GM18951 (cell line): Measurements from ENCODE around the gene LSM3.

Source experiments
- POLR2A ChIP-seq: IDR thresholded peaks from 4 replicates; pipeline ENCODE4 v1.6.1; 2011; ENCODE audit warnings: mild to moderate bottlenecking; ENCODE audit not compliant: insufficient read length, insufficient read depth; ENCODE audit errors: extremely low read depth
- in situ Hi-C: fragments of 300-500 bp; cut with MboI; formaldehyde crosslinking; loops from one replicate; pipeline ENCODE4 v1.12.0; 2022; ENCODE audit warnings: low sequenced_read_pairs, mixed read lengths, inconsistent platforms; ENCODE audit not compliant: unreplicated experiment

The LSM3 gene

GRCh38 chr3:14138878-14139655, 39.5 kb upstream of the LSM3 start:
- TF ChIP-seq POLR2A, result no peak
- in situ Hi-C loops, result no loop called here

- in situ Hi-C loops, result no loop called here
Observed at GRCh38 chr3:14139771-14140170, 38.8 kb upstream of the LSM3 start.

GRCh38 chr3:14140668-14141067, 37.9 kb upstream of the LSM3 start:
- no peak for TF ChIP-seq POLR2A
- in situ Hi-C loops, result no loop called here

More at GRCh38 chr3:14139771-14140170, 38.8 kb upstream of the LSM3 start:
- TF ChIP-seq POLR2A, result no peak

DNA sequence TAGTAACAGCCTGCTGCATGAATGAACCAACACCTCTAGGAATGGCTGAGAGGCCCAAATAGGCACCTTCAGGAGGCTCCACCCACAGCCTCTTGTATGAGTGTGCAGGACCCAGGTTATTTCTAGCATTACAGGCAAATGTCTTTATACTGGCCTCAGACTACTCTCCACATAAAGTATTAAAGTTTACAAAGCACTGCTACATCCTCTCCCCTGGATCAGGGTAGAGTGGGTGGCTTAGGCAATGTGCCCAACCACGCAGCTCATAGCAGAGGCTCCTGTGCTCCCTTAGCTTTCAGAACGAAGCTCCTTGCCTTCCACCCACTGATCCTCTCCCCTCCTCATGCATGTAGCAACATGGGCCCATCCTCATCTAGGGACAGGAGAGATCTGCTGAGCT, 37.5 kb upstream of the LSM3 start:
- in situ Hi-C loops, result no loop called here
- no peak for TF ChIP-seq POLR2A

DNA sequence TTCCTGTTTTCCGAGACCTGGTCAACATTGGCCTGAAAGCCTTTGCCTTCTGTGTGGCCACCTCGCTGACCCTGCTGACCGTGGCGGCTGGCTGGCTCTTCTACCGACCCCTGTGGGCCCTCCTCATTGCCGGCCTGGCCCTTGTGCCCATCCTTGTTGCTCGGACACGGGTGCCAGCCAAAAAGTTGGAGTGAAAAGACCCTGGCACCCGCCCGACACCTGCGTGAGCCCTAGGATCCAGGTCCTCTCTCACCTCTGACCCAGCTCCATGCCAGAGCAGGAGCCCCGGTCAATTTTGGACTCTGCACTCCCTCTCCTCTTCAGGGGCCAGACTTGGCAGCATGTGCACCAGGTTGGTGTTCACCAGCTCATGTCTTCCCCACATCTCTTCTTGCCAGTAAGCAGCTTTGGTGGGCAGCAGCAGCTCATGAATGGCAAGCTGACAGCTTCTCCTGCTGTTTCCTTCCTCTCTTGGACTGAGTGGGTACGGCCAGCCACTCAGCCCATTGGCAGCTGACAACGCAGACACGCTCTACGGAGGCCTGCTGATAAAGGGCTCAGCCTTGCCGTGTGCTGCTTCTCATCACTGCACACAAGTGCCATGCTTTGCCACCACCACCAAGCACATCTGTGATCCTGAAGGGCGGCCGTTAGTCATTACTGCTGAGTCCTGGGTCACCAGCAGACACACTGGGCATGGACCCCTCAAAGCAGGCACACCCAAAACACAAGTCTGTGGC, 36.8 kb upstream of the LSM3 start:
- TF ChIP-seq POLR2A, result no peak
- in situ Hi-C loops, result no loop called here

- TF ChIP-seq POLR2A, result no peak
- in situ Hi-C loops, result no loop called here
Observed at GRCh38 chr3:14142567-14143270, 35.9 kb upstream of the LSM3 start.

DNA sequence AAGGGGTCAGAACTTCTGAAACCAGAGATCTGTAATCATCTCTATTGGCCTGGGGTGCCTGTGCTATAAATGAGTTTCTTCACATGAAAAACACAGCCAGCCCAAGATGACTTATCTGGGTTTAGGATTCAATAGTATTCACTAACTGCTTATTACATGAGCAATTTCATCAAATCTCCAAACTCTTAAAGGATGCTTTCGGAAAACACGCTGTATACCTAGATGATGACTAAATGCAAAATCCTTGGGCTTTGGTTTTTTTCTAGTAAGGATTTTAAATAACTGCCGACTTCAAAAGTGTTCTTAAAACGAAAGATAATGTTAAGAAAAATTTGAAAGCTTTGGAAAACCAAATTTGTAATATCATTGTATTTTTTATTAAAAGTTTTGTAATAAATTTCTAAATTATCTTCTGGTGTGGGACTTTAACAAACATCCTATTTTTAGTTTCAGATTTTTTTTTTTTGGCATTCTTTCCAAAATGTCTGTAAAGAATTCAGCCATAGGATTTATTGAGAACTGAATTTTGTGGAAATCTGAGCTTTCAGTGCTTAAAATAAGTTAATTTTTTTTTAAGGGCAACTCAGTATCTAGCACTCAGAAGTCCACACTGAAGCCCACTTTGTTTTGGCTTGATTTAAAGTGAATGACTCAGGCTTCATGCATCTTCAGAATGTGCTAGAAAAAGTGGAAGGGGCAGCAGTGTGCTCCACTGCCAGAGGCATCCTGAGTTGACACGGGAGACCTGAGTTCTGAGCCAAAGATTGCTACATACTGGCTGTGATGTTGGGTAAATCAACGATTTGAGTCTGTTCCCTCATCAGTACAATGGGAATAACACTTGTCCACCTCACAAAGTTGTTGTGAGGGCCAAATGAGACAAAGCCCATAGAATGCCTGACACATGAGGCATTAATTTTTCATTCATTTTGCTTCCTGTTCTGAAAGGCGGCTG, 35.1 kb upstream of the LSM3 start:
- TF ChIP-seq POLR2A, result no peak
- in situ Hi-C loops, result no loop called here

DNA sequence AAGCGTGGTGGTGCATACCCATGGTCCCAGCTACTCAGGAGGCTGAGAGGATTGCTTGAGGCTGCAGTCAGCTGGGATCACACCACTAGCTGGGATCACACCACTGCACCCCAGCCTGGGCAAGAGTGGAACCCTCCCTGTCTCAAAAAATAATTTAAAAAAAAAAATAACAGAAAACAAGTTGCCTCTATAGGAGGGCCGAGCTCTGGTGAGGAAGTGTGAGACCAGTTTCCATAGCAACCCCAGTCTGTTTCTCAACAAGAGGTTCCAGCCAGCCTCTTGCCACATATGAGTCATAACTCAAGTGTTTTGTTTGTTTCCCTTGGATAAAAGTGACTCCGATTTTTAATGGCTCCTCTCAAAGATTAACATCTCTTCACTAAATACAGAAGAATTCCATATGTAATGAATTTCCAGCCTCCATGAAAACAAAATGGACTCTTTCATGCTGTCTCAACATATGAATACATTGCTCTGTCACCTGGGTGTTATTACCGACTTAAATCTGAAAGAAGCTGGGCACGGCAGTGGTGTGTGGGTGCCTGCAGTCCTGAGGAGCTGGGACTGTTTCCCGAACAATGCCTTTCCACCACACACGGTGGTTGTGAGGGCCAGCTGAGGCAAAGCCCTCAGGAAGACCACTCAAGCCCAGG, 34.1 kb upstream of the LSM3 start:
- no peak for TF ChIP-seq POLR2A

DNA sequence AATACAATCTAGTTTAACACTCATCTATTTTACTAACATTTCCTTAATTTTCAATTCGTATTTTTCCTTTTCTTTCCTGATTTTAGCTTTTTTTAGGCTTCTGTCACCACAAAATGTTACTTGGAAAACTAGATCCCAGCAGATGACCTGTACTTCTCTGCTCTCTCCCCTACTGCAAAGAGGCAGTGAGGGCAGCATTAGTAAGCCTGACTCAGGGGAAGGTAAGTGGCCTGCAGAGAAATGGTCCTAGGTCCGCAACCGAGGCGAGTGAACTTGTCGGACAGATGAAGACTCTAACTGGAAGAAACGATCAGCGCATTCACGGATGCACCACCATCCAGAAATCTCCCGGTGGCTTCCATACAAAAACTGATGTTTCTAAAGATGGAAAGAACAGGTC, 33.4 kb upstream of the LSM3 start:
- no peak for TF ChIP-seq POLR2A
- in situ Hi-C loops, result no loop called here

More for the DNA sequence above, 34.1 kb upstream of the LSM3 start:
- in situ Hi-C loops, result no loop called here

DNA sequence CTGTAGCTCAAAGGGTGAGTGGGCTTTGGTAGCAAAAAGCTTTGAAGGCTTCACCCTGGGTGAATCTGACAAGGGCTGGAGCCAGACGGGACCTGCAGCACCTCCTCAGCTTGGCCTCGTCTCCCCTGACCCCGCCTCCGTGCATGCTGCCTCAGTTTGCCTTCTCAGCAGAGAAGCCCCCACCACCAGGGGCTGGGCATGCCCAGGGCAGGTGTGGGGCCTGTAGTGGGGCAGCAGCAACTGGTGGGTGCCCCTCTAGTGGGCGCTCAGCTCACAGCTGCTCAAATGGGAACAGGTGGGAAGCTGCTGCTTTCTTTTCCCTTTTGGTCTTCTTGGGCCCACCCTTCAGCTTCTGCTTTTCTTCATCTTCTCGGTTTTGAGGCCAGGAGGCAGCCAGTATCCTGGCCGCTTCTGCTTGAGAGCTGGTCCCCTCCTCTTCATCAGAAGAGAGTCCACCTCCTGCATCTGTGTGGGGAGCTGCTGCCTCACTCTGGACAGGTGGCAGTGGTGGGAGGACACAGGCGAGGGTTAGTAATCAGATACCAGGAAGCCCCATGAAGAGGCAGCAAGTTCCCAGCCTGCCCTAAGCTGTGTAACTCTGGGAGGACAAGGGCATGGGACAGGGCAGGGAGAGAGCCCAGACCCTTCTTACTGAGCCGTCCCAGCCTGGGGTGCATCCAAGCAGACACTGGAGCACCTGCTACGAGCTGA, 32.8 kb upstream of the LSM3 start:
- TF ChIP-seq POLR2A, result no peak
- in situ Hi-C loops, result no loop called here

- in situ Hi-C loops, result no loop called here
- TF ChIP-seq POLR2A, result no peak
Observed at GRCh38 chr3:14146381-14147065, 32.1 kb upstream of the LSM3 start.

GRCh38 chr3:14147066-14147435, 31.6 kb upstream of the LSM3 start:
- in situ Hi-C loops, result no loop called here
- TF ChIP-seq POLR2A, result no peak
